ENCODE data around the gene HOXD13. TPM values are rescaled to one million over a fixed set of nuclear protein-coding genes. Genes with fewer than 3 reads are reported as not detected.
A peak's percentile ranks its signal among the peaks of the same experiment; 100 is the strongest.

The HOXD13 gene
- total RNA-seq, 1 experiment from 2014 or later = 32.7 TPM

- H3K4me3 ChIP-seq (ENCODE audit: low read depth, low read length, poor library complexity, severe bottlenecking) = peak overlapping the region; percentile 73
- no peaks in the 10 kb centered on the region for H3K27me3 ChIP-seq (replicated peaks; ENCODE audit: insufficient read depth, low read depth, low read length, poor library complexity)
- POLR2A ChIA-PET (ENCODE audit: low non-redundant PET) = interaction anchor here (0.6 to 1.1 kb wide), 2 partner anchors 17 to 562 kb away, joined by 3 to 4 read pairs; no protein-coding TSS in a partner anchor
Observed at GRCh38 chr2:176109946-176110345, 17.4 kb downstream of the HOXD13 start.

GRCh38 chr2:176110415-176111308, 18.1 kb downstream of the HOXD13 start:
- Histone ChIP-seq H3K36me3 (ENCODE audit: insufficient read depth, low read length, poor library complexity, severe bottlenecking) (peaks cover 60% of the 10 kb centered on the region), H3K9me3 (ENCODE audit: low read depth, low read length, poor library complexity, severe bottlenecking) (no peaks in the 10 kb centered on the region), H3K4me3 (ENCODE audit: low read depth, low read length, poor library complexity, severe bottlenecking) (peak overlapping the region; percentile 73), H3K27ac (ENCODE audit: low read depth, low read length, poor library complexity, severe bottlenecking) (peak overlapping the region; percentile 88), H3K4me1 (ENCODE audit: insufficient read depth, low read length, poor library complexity, severe bottlenecking) (peaks cover 3% of the 10 kb centered on the region), H3K27me3 (replicated peaks; ENCODE audit: insufficient read depth, low read depth, low read length, poor library complexity) (no peaks in the 10 kb centered on the region)
- TF ChIP-seq EZH2 (IDR thresholded peaks at IDR 0.05; ENCODE audit: borderline replicate concordance, low read depth, low read length, poor library complexity, severe bottlenecking) (no peak), CTCF (conservative IDR thresholded peaks at IDR 0.05; ENCODE audit: low read depth, low read length) (no peak)
- BruUV-seq (replicated peaks) = no TSS peak
- ChIA-PET CTCF (interaction anchor here (0.7 to 2.4 kb wide), 7 partner anchors 11 to 1038 kb away, joined by 3 to 7 read pairs (median 4); partner anchors contain the start of gene HOXD9), POLR2A (ENCODE audit: low non-redundant PET) (interaction anchor here (0.6 to 1.1 kb wide), 3 partner anchors 16 to 1250 kb away, joined by 3 to 4 read pairs (median 3); no protein-coding TSS in a partner anchor)
- DNase-seq (ENCODE audit: low spot score) = no peak
- intact Hi-C loops (cut with micrococcal nuclease; ENCODE audit: unreplicated experiment) = no loop called here

More at GRCh38 chr2:176109946-176110345, 17.4 kb downstream of the HOXD13 start:
- Histone ChIP-seq H3K27ac (ENCODE audit: low read depth, low read length, poor library complexity, severe bottlenecking) (peak overlapping the region; percentile 86), H3K9me3 (ENCODE audit: low read depth, low read length, poor library complexity, severe bottlenecking) (no peaks in the 10 kb centered on the region), H3K36me3 (ENCODE audit: insufficient read depth, low read length, poor library complexity, severe bottlenecking) (peaks cover 60% of the 10 kb centered on the region), H3K4me1 (ENCODE audit: insufficient read depth, low read length, poor library complexity, severe bottlenecking) (peaks cover 3% of the 10 kb centered on the region)
- CTCF ChIA-PET = interaction anchor here (0.7 to 2.4 kb wide), 5 partner anchors 12 to 1039 kb away, joined by 3 to 7 read pairs (median 4); partner anchors contain the start of gene HOXD9
- TF ChIP-seq CTCF (conservative IDR thresholded peaks at IDR 0.05; ENCODE audit: low read depth, low read length) (no peak), EZH2 (IDR thresholded peaks at IDR 0.05; ENCODE audit: borderline replicate concordance, low read depth, low read length, poor library complexity, severe bottlenecking) (no peak)
- no peak for DNase-seq (ENCODE audit: low spot score)
- intact Hi-C loops (cut with micrococcal nuclease; ENCODE audit: unreplicated experiment) = no loop called here
- no TSS peak for BruUV-seq (replicated peaks)

- CTCF ChIA-PET = interaction anchor here (0.5 to 2.4 kb wide), 6 partner anchors 11 to 543 kb away, joined by 3 to 7 read pairs (median 4); partner anchors contain the start of gene HOXD9
- Histone ChIP-seq H3K4me1 (ENCODE audit: insufficient read depth, low read length, poor library complexity, severe bottlenecking) (peaks cover 3% of the 10 kb centered on the region), H3K27me3 (replicated peaks; ENCODE audit: insufficient read depth, low read depth, low read length, poor library complexity) (no peaks in the 10 kb centered on the region), H3K36me3 (ENCODE audit: insufficient read depth, low read length, poor library complexity, severe bottlenecking) (peaks cover 61% of the 10 kb centered on the region), H3K27ac (ENCODE audit: low read depth, low read length, poor library complexity, severe bottlenecking) (peak overlapping the region; percentile 88), H3K9me3 (ENCODE audit: low read depth, low read length, poor library complexity, severe bottlenecking) (no peaks in the 10 kb centered on the region), H3K4me3 (ENCODE audit: low read depth, low read length, poor library complexity, severe bottlenecking) (peak overlapping the region; percentile 73)
- BruUV-seq (replicated peaks) = no TSS peak
- TF ChIP-seq EZH2 (IDR thresholded peaks at IDR 0.05; ENCODE audit: borderline replicate concordance, low read depth, low read length, poor library complexity, severe bottlenecking) (no peak), CTCF (conservative IDR thresholded peaks at IDR 0.05; ENCODE audit: low read depth, low read length) (peak; percentile 96)
- DNase-seq (ENCODE audit: low spot score) = peak; percentile 91
- intact Hi-C loops (cut with micrococcal nuclease; ENCODE audit: unreplicated experiment) = no loop called here
- POLR2A ChIA-PET (ENCODE audit: low non-redundant PET) = interaction anchor here (1.1 kb wide), 1 partner anchor 15 kb away, joined by 4 read pairs; no protein-coding TSS in a partner anchor
Observed at GRCh38 chr2:176111309-176111663, 18.8 kb downstream of the HOXD13 start.
